HepG2 (cell line): Measurements from ENCODE around the gene GFRA4. TPM values are rescaled to one million over a fixed set of nuclear protein-coding genes. Genes with fewer than 3 reads are reported as not detected.

Source experiments
- ATF7 ChIP-seq, 2 experiments: fragments of 450-650 bp in 1 of 2; sonication (generic) in 1 of 2; formaldehyde crosslinking in 1 of 2; IDR thresholded peaks; 2 replicates each; pipeline versions ENCODE4 v1.4.0 to v1.6.1; 2016 to 2020; ENCODE audit warnings: antibody characterized with exemption in 1 of 2, mild to moderate bottlenecking in 1 of 2, missing genetic modification reagents in 1 of 2
- DRAP1 ChIP-seq: IDR thresholded peaks from 2 replicates; pipeline ENCODE4 v1.6.1; 2016; ENCODE audit warnings: missing genetic modification reagents, missing compliant biosample characterization
- ELF4 ChIP-seq: sonication (generic); formaldehyde crosslinking; IDR thresholded peaks from 2 replicates; pipeline ENCODE4 v1.5.0; 2020; ENCODE audit warnings: missing genetic modification reagents, mild to moderate bottlenecking, moderate library complexity, borderline replicate concordance
- ERF ChIP-seq: IDR thresholded peaks from 2 replicates; pipeline ENCODE4 v1.6.1; 2018; ENCODE audit warnings: missing biosample characterization, missing genetic modification reagents
- HDAC1 ChIP-seq: sonication (generic); formaldehyde crosslinking; IDR thresholded peaks from 2 replicates; pipeline ENCODE4 v1.5.1; 2020; ENCODE audit warnings: mild to moderate bottlenecking, missing genetic modification reagents
- HIVEP1 ChIP-seq: sonication (generic); formaldehyde crosslinking; IDR thresholded peaks from 2 replicates; pipeline ENCODE4 v1.4.0; 2020; ENCODE audit warnings: mild to moderate bottlenecking, missing genetic modification reagents
- IKZF1 ChIP-seq: fragments of 450-650 bp; IDR thresholded peaks from 2 replicates; pipeline ENCODE4 v1.7.1; 2016
- KDM5A ChIP-seq: fragments of 200-600 bp; sonication (generic); IDR thresholded peaks from 2 replicates; pipeline ENCODE4 v1.7.0; 2018; ENCODE audit warnings: antibody characterized with exemption, mild to moderate bottlenecking, low read length, borderline replicate concordance
- MAFG ChIP-seq: sonication (generic); formaldehyde crosslinking; IDR thresholded peaks from 2 replicates; pipeline ENCODE4 v1.5.1; 2020; ENCODE audit warnings: mild to moderate bottlenecking, missing genetic modification reagents
- MATR3 ChIP-seq: sonication (generic); formaldehyde crosslinking; IDR thresholded peaks from 2 replicates; pipeline ENCODE4 v1.4.0; 2020; ENCODE audit warnings: missing genetic modification reagents
- MXD3 ChIP-seq: IDR thresholded peaks from 2 replicates; pipeline ENCODE4 v1.6.1; 2016; ENCODE audit warnings: mild to moderate bottlenecking, missing biosample characterization, missing genetic modification reagents
- NR3C1 ChIP-seq: sonication (generic); formaldehyde crosslinking; IDR thresholded peaks from 2 replicates; pipeline ENCODE4 v1.4.0; 2020; ENCODE audit warnings: missing genetic modification reagents
- PHF8 ChIP-seq: sonication (generic); formaldehyde crosslinking; IDR thresholded peaks from 2 replicates; pipeline ENCODE4 v1.5.0; 2020; ENCODE audit warnings: missing genetic modification reagents
- RFX3 ChIP-seq: IDR thresholded peaks from 2 replicates; pipeline ENCODE4 v1.6.1; 2016; ENCODE audit warnings: missing biosample characterization, missing genetic modification reagents
- TCF7L2 ChIP-seq: IDR thresholded peaks from 2 replicates; pipeline ENCODE4 v1.6.1; 2011; ENCODE audit warnings: mild to moderate bottlenecking, low read depth, low read length, moderate library complexity
- ZBTB4 ChIP-seq: sonication (generic); formaldehyde crosslinking; IDR thresholded peaks from 2 replicates; pipeline ENCODE4 v1.4.0; 2020; ENCODE audit warnings: missing genetic modification reagents, mild to moderate bottlenecking, borderline replicate concordance
- ZNF136 ChIP-seq: sonication (generic); formaldehyde crosslinking; IDR thresholded peaks from 2 replicates; pipeline ENCODE4 v1.8.1; 2022; ENCODE audit warnings: low read depth, mild to moderate bottlenecking, moderate library complexity, missing genetic modification reagents
- ZNF543 ChIP-seq: sonication (generic); formaldehyde crosslinking; IDR thresholded peaks from 2 replicates; pipeline ENCODE4 v1.4.0; 2020; ENCODE audit warnings: mild to moderate bottlenecking, missing genetic modification reagents
- ZNF576 ChIP-seq: sonication (generic); formaldehyde crosslinking; IDR thresholded peaks from 2 replicates; pipeline ENCODE4 v1.4.0; 2020; ENCODE audit warnings: mild to moderate bottlenecking, missing genetic modification reagents
- ZNF777 ChIP-seq: sonication (generic); formaldehyde crosslinking; IDR thresholded peaks from 2 replicates; pipeline ENCODE4 v1.4.0; 2020; ENCODE audit warnings: missing genetic modification reagents
- ZNF879 ChIP-seq: sonication (generic); formaldehyde crosslinking; IDR thresholded peaks from 2 replicates; pipeline ENCODE4 v1.8.1; 2023; ENCODE audit warnings: missing genetic modification reagents
- ZUFSP ChIP-seq: sonication (generic); formaldehyde crosslinking; IDR thresholded peaks from 2 replicates; pipeline ENCODE4 v1.9.0; 2021; ENCODE audit warnings: missing genetic modification reagents, mild to moderate bottlenecking, borderline replicate concordance
- polyA plus RNA-seq, 8 experiments: library from polyadenylated mRNA; depleted of rRNA in 3 of 8; stranded (reverse) in 7 of 8; unstranded in 1 of 8; fragments of >200 nt; fragmentation: Illumina TruSeq in 4 of 8; extraction: Trizol in 4 of 8; gene quantifications; 2 replicates each; pipeline versions ENCODE4 v1.2.1 to v1.2.3, GENCODE V29; 2011 to 2016; ENCODE audit warnings: low read depth in 4 of 8, missing spikeins in 1 of 8, mixed read lengths in 1 of 8; ENCODE audit not compliant: insufficient read depth in 1 of 8
- total RNA-seq, 5 experiments: library from RNA; depleted of rRNA; stranded (reverse); fragments of >200 nt; fragmentation: Illumina TruSeq; extraction: Trizol; gene quantifications; 2 replicates each; pipeline ENCODE4 v1.2.3, GENCODE V29; 2016; ENCODE audit warnings: low read depth in 1 of 5

The GFRA4 gene
- total and polyA plus RNA-seq, 2 of the 13 experiments (the other 11 are each of a cell fraction or from before 2014, with no cell fraction given) = not detected

GRCh38 chr20:3658716-3659491 lies 4.3 kb downstream of the GFRA4 start (continued):
- no peak for TF ChIP-seq MXD3 (CRISPR knock-in tag)
- no peak for TF ChIP-seq ERF (CRISPR knock-in tag)
- no peak for TF ChIP-seq ZNF136 (CRISPR knock-in tag)
- no peak for TF ChIP-seq KDM5A
- TF ChIP-seq HIVEP1 (CRISPR knock-in tag) = 0 out of 2 replicates have a peak, but pooled peaks have one; percentile 20
- TF ChIP-seq MATR3 = no peak
- TF ChIP-seq TCF7L2 = no peak
- TF ChIP-seq MAFG (CRISPR knock-in tag) = no peak
- TF ChIP-seq IKZF1 = no peak
- peak; percentile 80 for TF ChIP-seq DRAP1 (CRISPR knock-in tag)
- peak; percentile 41; the same call in 1 of the 2 replicates for TF ChIP-seq ZBTB4 (CRISPR knock-in tag)
- no peak for TF ChIP-seq ZNF576 (CRISPR knock-in tag)
- TF ChIP-seq NR3C1 = no peak
- TF ChIP-seq ZNF879 (CRISPR knock-in tag) = no peak
- TF ChIP-seq ATF7 (IDR thresholded peaks at IDR 0.05) = no peak
- no peak; the same call in 1 of the 2 replicates for TF ChIP-seq ATF7 (CRISPR knock-in tag; IDR thresholded peaks at IDR 0.05)
- TF ChIP-seq ELF4 (CRISPR knock-in tag) = no peak; the same call in 1 of the 2 replicates
- TF ChIP-seq ZUFSP (CRISPR knock-in tag) = no peak
- no peak for TF ChIP-seq RFX3 (CRISPR knock-in tag)
- no peak for TF ChIP-seq ZNF777 (CRISPR knock-in tag)
- TF ChIP-seq ZNF543 (CRISPR knock-in tag) = no peak
- no peak; the same call in 1 of the 2 replicates for TF ChIP-seq PHF8
- TF ChIP-seq HDAC1 (CRISPR knock-in tag) = peak; percentile 66
